Neuronal stem cell (in vitro differentiated cells): ENCODE data around the gene SMG9.

ENCODE experiments used
- DNase-seq: peaks from one replicate; pipeline ENCODE4 v3.0.0-alpha.2; 2013; ENCODE audit warnings: low spot score
- H2AFZ ChIP-seq: one replicate; pipeline ENCODE4 v1.6.1; 2013; ENCODE audit warnings: mild to moderate bottlenecking, low read length, inconsistent platforms
- H2AK5ac ChIP-seq: 2 replicates; pipeline ENCODE4 v1.6.1; 2013; ENCODE audit warnings: low read depth, mild to moderate bottlenecking, inconsistent platforms, low read length, moderate library complexity, mixed read lengths
- H2BK120ac ChIP-seq: 2 replicates; pipeline ENCODE4 v1.6.1; 2013; ENCODE audit warnings: low read depth, mild to moderate bottlenecking, inconsistent platforms, low read length, moderate library complexity, mixed read lengths
- H2BK12ac ChIP-seq: one replicate; pipeline ENCODE4 v1.6.1; 2013; ENCODE audit warnings: low read length, inconsistent platforms
- H2BK15ac ChIP-seq: 2 replicates; pipeline ENCODE4 v1.6.1; 2013; ENCODE audit warnings: mild to moderate bottlenecking, low read length, inconsistent platforms, mixed read lengths
- H2BK5ac ChIP-seq: one replicate; pipeline ENCODE4 v1.6.1; 2013; ENCODE audit warnings: inconsistent platforms, mild to moderate bottlenecking, low read length, moderate library complexity
- H3K14ac ChIP-seq: one replicate; pipeline ENCODE4 v1.6.1; 2013; ENCODE audit warnings: low read length, inconsistent platforms
- H3K18ac ChIP-seq: 2 replicates; pipeline ENCODE4 v1.6.1; 2013; ENCODE audit warnings: low read length, inconsistent platforms
- H3K23ac ChIP-seq: 2 replicates; pipeline ENCODE4 v1.6.1; 2013; ENCODE audit warnings: low read depth, mild to moderate bottlenecking, mixed read lengths, low read length, inconsistent platforms; ENCODE audit not compliant: poor library complexity
- H3K27ac ChIP-seq: replicated peaks from 3 replicates; pipeline ENCODE4 v1.5.1; 2013; ENCODE audit warnings: low read length, inconsistent platforms
- H3K27me3 ChIP-seq, 3 experiments: 2 replicates each; pipeline ENCODE4 v1.6.1; 2013; ENCODE audit warnings: low read length in 3 of 3, mild to moderate bottlenecking in 2 of 3, inconsistent platforms in 1 of 3, low read depth in 1 of 3, mixed read lengths in 1 of 3, moderate library complexity in 1 of 3; ENCODE audit not compliant: control insufficient read depth in 3 of 3, insufficient read depth in 3 of 3
- H3K36me3 ChIP-seq, 2 donors: replicated peaks in 1 of 2; 2 replicates each; pipeline ENCODE4 v1.6.1; 2013; ENCODE audit warnings: low read length in 2 of 2; ENCODE audit not compliant: control insufficient read depth in 2 of 2, insufficient read depth in 2 of 2
- H3K4ac ChIP-seq: 2 replicates; pipeline ENCODE4 v1.6.1; 2013; ENCODE audit warnings: inconsistent platforms, mild to moderate bottlenecking, low read length, moderate library complexity
- H3K4me1 ChIP-seq, 2 donors: 1 replicate in 1 of 2; 2 replicates in 1 of 2; pipeline ENCODE4 v1.6.1; 2013; ENCODE audit warnings: low read length in 2 of 2, low read depth in 1 of 2; ENCODE audit not compliant: control insufficient read depth in 2 of 2, insufficient read depth in 1 of 2
- H3K4me2 ChIP-seq: one replicate; pipeline ENCODE4 v1.6.1; 2013; ENCODE audit warnings: mild to moderate bottlenecking, low read length, inconsistent platforms; ENCODE audit not compliant: insufficient read depth, poor library complexity, severe bottlenecking
- H3K4me3 ChIP-seq, 2 donors: 2 replicates each; pipeline ENCODE4 v1.5.1; 2013; ENCODE audit warnings: low read length in 2 of 2, mild to moderate bottlenecking in 2 of 2, inconsistent platforms in 1 of 2, moderate library complexity in 1 of 2
- H3K79me1 ChIP-seq: one replicate; pipeline ENCODE4 v1.6.1; 2013; ENCODE audit warnings: low read depth, mild to moderate bottlenecking, inconsistent platforms, low read length, moderate library complexity
- H3K9ac ChIP-seq: one replicate; pipeline ENCODE4 v1.6.1; 2013; ENCODE audit warnings: mild to moderate bottlenecking, low read depth, low read length, inconsistent platforms; ENCODE audit not compliant: poor library complexity
- H3K9me3 ChIP-seq, 2 donors: replicated peaks in 1 of 2; 2 replicates each; pipeline versions ENCODE3 to v1.6.1; 2013; ENCODE audit warnings: low read length in 2 of 2, mild to moderate bottlenecking in 2 of 2, inconsistent platforms in 1 of 2, low read depth in 1 of 2, mixed read lengths in 1 of 2, moderate library complexity in 1 of 2; ENCODE audit not compliant: control insufficient read depth in 2 of 2, insufficient read depth in 1 of 2
- H4K8ac ChIP-seq: one replicate; pipeline ENCODE4 v1.6.1; 2013; ENCODE audit warnings: low read depth, mild to moderate bottlenecking, inconsistent platforms, low read length, moderate library complexity
- H4K91ac ChIP-seq: one replicate; pipeline ENCODE4 v1.6.1; 2013; ENCODE audit warnings: low read length, low read depth, mild to moderate bottlenecking, inconsistent platforms; ENCODE audit not compliant: poor library complexity
- WGBS, 2 donors: extraction: QIAGEN DNeasy Blood & Tissue Kit; methylation state at CpG; one replicate each; pipeline ENCODE4 v1.1.7; 2013; ENCODE audit warnings: missing lambda C conversion rate in 2 of 2, mixed read lengths in 1 of 2; ENCODE audit not compliant: insufficient read length in 2 of 2, insufficient replicate concordance in 1 of 2; ENCODE audit errors: extremely low coverage in 2 of 2; 5-methylcytosine and 5-hydroxymethylcytosine counted together

SMG9 gene

DNA sequence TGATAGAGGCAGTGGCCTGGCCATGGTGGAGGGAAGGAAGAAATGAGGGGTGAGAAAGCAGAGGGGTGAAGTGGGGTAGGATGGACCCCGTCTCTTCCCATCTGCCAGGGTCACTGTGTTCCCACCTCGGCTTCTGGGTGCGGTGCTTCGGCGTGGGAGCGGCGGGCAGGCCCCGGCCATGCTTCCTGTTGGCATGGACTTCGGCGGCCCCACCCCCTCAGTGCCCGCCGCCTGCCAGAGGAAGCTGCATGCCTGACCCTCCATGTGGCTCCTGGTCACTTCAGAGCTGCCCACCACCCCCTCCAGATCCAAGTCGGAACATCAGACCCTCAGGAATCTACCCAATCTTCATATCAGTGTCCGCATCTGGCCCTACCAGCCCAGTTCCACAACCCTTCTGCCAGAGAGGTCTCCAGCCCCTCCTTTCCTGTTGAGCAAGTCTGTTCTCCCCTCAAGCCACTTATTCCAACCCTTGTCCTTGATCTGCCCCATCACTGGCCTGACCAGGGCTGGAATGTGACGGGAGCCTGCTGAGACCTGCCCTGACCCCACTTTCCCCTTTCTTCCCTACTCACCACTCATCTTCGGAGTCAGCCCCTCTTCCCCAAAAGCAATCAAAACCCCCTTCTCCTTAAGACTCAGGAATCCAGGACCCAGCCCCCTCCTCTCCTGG, 24.5 kb upstream of the SMG9 start:
- Histone ChIP-seq H2AFZ (no peak overlapping the region), H4K8ac (no peak overlapping the region), H2BK120ac (peak overlapping the region; percentile 36), H3K36me3 (no peaks in the 10 kb centered on the region), H3K14ac (peak overlapping the region; percentile 3), H4K91ac (no peak overlapping the region), H3K4ac (no peak overlapping the region), H3K18ac (peak overlapping the region; percentile 19), H3K4me2 (no peak overlapping the region), H3K23ac (peak overlapping the region; percentile 43), H3K4me1 (peaks cover 6 to 12% of the 10 kb centered on the region in 2 donors), H3K9ac (no peak overlapping the region), H2AK5ac (peak overlapping the region; percentile 81), H2BK5ac (no peak overlapping the region), H2BK15ac (no peak overlapping the region), H3K27me3 (peaks cover under 1 to 22% (median 17%) of the 10 kb centered on the region in 3 experiments), H2BK12ac (peak overlapping the region; percentile 16), H3K4me3 (no peak overlapping the region), H3K9me3 (no peaks in the 10 kb centered on the region), H3K79me1 (peaks cover 1% of the 10 kb centered on the region), H3K27ac (no peak overlapping the region)
- no CpG with 5 or more reads among the region's 16 CpGs for WGBS, 2 donors
- DNase-seq: no peak

DNA sequence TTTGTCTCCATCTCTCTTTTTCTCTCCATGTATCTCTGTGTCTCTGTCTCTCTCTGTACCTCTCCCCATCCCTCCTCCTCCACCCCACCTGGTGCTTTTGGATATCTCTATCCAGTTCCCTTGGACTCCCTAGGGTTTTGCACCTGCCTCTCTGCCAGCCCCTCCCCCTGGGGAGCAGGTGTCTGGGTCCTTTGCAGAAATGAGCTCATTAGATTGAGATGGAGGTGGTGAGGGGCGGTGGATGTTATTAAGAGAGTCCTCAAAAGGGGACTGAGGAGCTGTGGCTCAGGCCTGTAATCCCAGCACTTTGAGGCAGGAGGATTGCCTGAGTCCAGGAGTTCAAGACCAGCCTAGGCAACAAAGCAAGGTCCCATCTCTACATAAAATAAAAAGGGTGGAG, 23.9 kb upstream of the SMG9 start:
- no peak overlapping the region for H2BK15ac ChIP-seq
- H2BK5ac ChIP-seq: no peak overlapping the region
- no peaks in the 10 kb centered on the region for H3K36me3 ChIP-seq
- H3K9ac ChIP-seq: no peak overlapping the region
- no peak overlapping the region for H4K8ac ChIP-seq
- no peak overlapping the region for H2BK120ac ChIP-seq
- H3K14ac ChIP-seq: no peak overlapping the region
- no CpG with 5 or more reads among the region's 1 CpG for WGBS, 2 donors
- no peak overlapping the region for H2BK12ac ChIP-seq
- H3K4me2 ChIP-seq: no peak overlapping the region
- no peak for DNase-seq
- H3K18ac ChIP-seq: no peak overlapping the region
- peaks cover 12 to 15% of the 10 kb centered on the region in 2 donors for H3K4me1 ChIP-seq
- no peak overlapping the region for H3K4me3 ChIP-seq
- H3K9me3 ChIP-seq: peaks cover 0 to 1% of the 10 kb centered on the region in 2 donors
- no peak overlapping the region for H3K23ac ChIP-seq
- no peak overlapping the region for H4K91ac ChIP-seq
- H3K79me1 ChIP-seq: peaks cover 1% of the 10 kb centered on the region
- no peak overlapping the region for H2AFZ ChIP-seq
- no peak overlapping the region for H2AK5ac ChIP-seq
- H3K27ac ChIP-seq: no peak overlapping the region
- H3K4ac ChIP-seq: no peak overlapping the region
- peaks cover 3 to 28% (median 23%) of the 10 kb centered on the region in 3 experiments for H3K27me3 ChIP-seq

DNA sequence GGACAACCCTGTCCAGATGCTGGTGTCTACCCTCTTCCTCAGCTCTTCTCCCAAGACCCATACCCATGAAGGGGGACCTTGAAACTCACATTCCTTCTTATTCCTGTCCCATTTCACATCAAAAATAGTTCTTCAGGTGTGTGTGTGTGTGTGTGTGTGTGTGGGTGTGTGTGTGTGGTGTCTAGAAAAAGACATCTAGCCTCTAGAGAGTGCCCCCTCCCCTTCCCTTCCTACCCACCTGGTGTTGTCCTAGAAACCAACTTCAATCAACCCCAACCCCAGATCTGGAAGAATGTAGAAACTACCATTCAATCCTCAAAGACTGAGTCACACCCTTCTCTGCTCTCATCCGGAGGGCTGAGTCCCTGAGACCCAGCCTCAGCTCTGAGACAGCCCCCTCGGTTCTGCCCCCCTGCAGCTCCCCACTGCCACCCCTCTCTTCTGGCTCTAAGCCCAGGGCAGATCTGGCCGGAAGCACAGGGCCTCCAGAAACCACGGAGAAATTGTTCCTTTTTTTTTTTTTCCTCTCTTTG, 22.5 kb upstream of the SMG9 start:
- Histone ChIP-seq H3K4me1 (peaks cover 14 to 15% of the 10 kb centered on the region in 2 donors), H2BK12ac (no peak overlapping the region), H2AFZ (peak overlapping the region; percentile 39), H2BK15ac (no peak overlapping the region), H3K27ac (no peak overlapping the region), H3K18ac (no peak overlapping the region), H3K9ac (no peak overlapping the region), H3K4me2 (no peak overlapping the region), H3K9me3 (peaks cover 2 to 5% of the 10 kb centered on the region in 2 donors), H2BK120ac (no peak overlapping the region), H2BK5ac (no peak overlapping the region), H2AK5ac (no peak overlapping the region), H4K8ac (no peak overlapping the region), H3K23ac (no peak overlapping the region), H3K36me3 (no peaks in the 10 kb centered on the region), H4K91ac (no peak overlapping the region), H3K14ac (no peak overlapping the region), H3K27me3 (peaks cover 3 to 42% (median 36%) of the 10 kb centered on the region in 3 experiments), H3K4ac (no peak overlapping the region), H3K4me3 (no peak overlapping the region), H3K79me1 (peaks cover 1% of the 10 kb centered on the region)
- DNase-seq: no peak
- no CpG with 5 or more reads among the region's 4 CpGs for WGBS, 2 donors

GRCh38 chr19:43776286-43776685, 21.5 kb upstream of the SMG9 start:
- peaks cover 1% of the 10 kb centered on the region for H3K79me1 ChIP-seq

More at GRCh38 chr19:43776286-43776685, 21.5 kb upstream of the SMG9 start:
- Histone ChIP-seq H4K8ac (no peak overlapping the region), H2BK5ac (no peak overlapping the region), H3K18ac (peak overlapping the region; percentile 13), H3K27me3 (peaks cover 3 to 51% (median 43%) of the 10 kb centered on the region in 3 experiments), H3K4me2 (no peak overlapping the region), H3K14ac (no peak overlapping the region), H2AFZ (no peak overlapping the region), H2AK5ac (no peak overlapping the region), H3K9ac (no peak overlapping the region), H2BK15ac (no peak overlapping the region), H3K4me3 (no peak overlapping the region), H2BK12ac (no peak overlapping the region), H3K4ac (no peak overlapping the region), H3K9me3 (peaks cover 2 to 5% of the 10 kb centered on the region in 2 donors), H3K4me1 (peaks cover 14 to 15% of the 10 kb centered on the region in 2 donors), H4K91ac (no peak overlapping the region), H3K36me3 (no peaks in the 10 kb centered on the region), H3K23ac (peak overlapping the region; percentile 70), H3K27ac (no peak overlapping the region), H2BK120ac (no peak overlapping the region)
- DNase-seq: no peak
- no CpG with 5 or more reads among the region's 11 CpGs for WGBS, 2 donors
